Superior temporal gyrus (tissue), 1 donor: Measurements from ENCODE around the gene SPIRE1.
"Not testable (repeated sequence)": the region's sequence is repeated elsewhere in the genome, so short reads cannot be mapped to it uniquely, and the experiment has no call there.

Experiments used
- DNase-seq: peaks from one replicate; pipeline ENCODE4 v3.0.0-alpha.2; 2016; ENCODE audit errors: extremely low spot score

SPIRE1 gene

GRCh38 chr18:12645751-12646203 lies 12.1 kb downstream of the SPIRE1 start:
- DNase-seq, result peak; percentile 65

- DNase-seq, result no peak
These were observed 12.7 kb downstream of the SPIRE1 start for GRCh38 chr18:12645254-12645653.

GRCh38 chr18:12643756-12644155 lies 14.2 kb downstream of the SPIRE1 start:
- DNase-seq, result not testable (repeated sequence)

GRCh38 chr18:12640881-12641200 lies 17.1 kb downstream of the SPIRE1 start:
- no peak for DNase-seq

- no peak for DNase-seq
These were observed 17.7 kb downstream of the SPIRE1 start for GRCh38 chr18:12639990-12640880.

- DNase-seq, result no peak
These were observed 19.2 kb downstream of the SPIRE1 start for GRCh38 chr18:12638644-12639124.

- no peak for DNase-seq
These were observed 19.8 kb downstream of the SPIRE1 start for GRCh38 chr18:12637901-12638643.

- no peak for DNase-seq
These were observed 20.5 kb downstream of the SPIRE1 start for GRCh38 chr18:12637393-12637792.

- DNase-seq, result no peak
These were observed 26.0 kb downstream of the SPIRE1 start for GRCh38 chr18:12631831-12632477.

- DNase-seq, result no peak
These were observed 27.8 kb downstream of the SPIRE1 start for GRCh38 chr18:12630136-12630535.

GRCh38 chr18:12628706-12629702 lies 28.9 kb downstream of the SPIRE1 start:
- DNase-seq, result no peak

GRCh38 chr18:12627199-12627598 lies 30.7 kb downstream of the SPIRE1 start:
- not testable (repeated sequence) for DNase-seq

GRCh38 chr18:12625241-12625640 lies 32.7 kb downstream of the SPIRE1 start:
- no peak for DNase-seq

- no peak for DNase-seq
These were observed 36.1 kb downstream of the SPIRE1 start for GRCh38 chr18:12621742-12622306.

- DNase-seq, result no peak
These were observed 42.2 kb downstream of the SPIRE1 start for GRCh38 chr18:12615748-12616147.

GRCh38 chr18:12608301-12608700 lies 49.6 kb downstream of the SPIRE1 start:
- DNase-seq, result no peak

GRCh38 chr18:12606592-12607315 lies 51.2 kb downstream of the SPIRE1 start:
- DNase-seq, result peak; percentile 41

GRCh38 chr18:12604445-12605007 lies 53.4 kb downstream of the SPIRE1 start:
- DNase-seq, result no peak

GRCh38 chr18:12599966-12600365 lies 57.9 kb downstream of the SPIRE1 start:
- DNase-seq, result no peak

- no peak for DNase-seq
These were observed 58.4 kb downstream of the SPIRE1 start for GRCh38 chr18:12599543-12599942.
